Breast epithelium (tissue), 3 donors: Measurements from ENCODE around the gene PRKG1.

Experiments
- CTCF ChIP-seq, 3 donors: fragments of 450-650 bp; IDR thresholded peaks; one replicate each; pipeline ENCODE4 v1.5.1; 2016 to 2017; ENCODE audit warnings: antibody characterized with exemption in 3 of 3, mild to moderate bottlenecking in 3 of 3, moderate library complexity in 3 of 3
- POLR2A ChIP-seq: fragments of 450-650 bp; IDR thresholded peaks from one replicate; pipeline ENCODE4 v1.6.1; 2016; ENCODE audit warnings: antibody characterized with exemption, mild to moderate bottlenecking, moderate library complexity
- POLR2AphosphoS5 ChIP-seq, 3 donors: sonication (generic); formaldehyde crosslinking; IDR thresholded peaks; one replicate each; pipeline ENCODE4 v1.6.1; 2017; ENCODE audit warnings: antibody characterized with exemption in 3 of 3

- TF ChIP-seq CTCF (IDR thresholded peaks at IDR 0.05) (no peak), POLR2A (no peak), POLR2AphosphoS5 (IDR thresholded peaks at IDR 0.05) (no peak)
Observed at GRCh38 chr10:52220947-52221346, 1146.7 kb downstream of the PRKG1 start.
